ENCODE results near the gene BTBD17.

DNA sequence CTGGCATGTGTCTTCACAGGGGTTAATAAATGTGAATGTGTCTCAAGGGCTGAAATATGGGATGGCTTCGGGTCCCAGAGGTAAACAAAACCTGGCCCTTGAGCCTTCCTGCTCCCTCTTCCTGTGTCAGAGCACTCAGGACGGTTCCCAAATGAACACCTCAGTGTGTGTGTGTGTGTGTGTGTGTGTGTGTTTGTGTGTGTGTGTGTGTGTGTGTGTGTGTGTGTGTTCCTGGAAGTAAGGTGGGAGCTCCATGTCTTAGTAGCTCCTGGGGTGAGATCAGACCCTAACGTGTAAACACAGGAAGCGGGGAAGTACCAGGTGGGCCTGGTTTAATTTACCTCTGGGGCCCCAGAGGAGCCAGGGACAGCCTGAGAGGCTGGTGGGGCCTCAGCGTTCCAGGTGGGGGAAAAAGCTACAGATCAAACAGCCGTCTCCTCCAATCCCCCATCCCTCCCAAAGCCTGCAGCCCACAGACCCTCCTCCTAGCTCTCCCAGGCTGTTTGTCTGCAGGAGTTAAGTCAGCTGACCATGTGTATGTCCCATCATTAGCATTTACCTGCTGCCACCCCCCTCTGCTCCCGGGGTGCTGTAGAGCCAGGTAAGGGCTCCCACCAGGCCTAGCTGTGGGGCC lies 29.5 kb downstream of the BTBD17 start:
- no peak for TF ChIP-seq JUND (IDR thresholded peaks at IDR 0.05)
- TF ChIP-seq POLR2AphosphoS5 (IDR thresholded peaks at IDR 0.05; ENCODE audit: low read depth, low read length), result no peak
- no peak for TF ChIP-seq SIN3A (IDR thresholded peaks at IDR 0.05; ENCODE audit: low read depth)
- TF ChIP-seq EZH2 (IDR thresholded peaks at IDR 0.05), result no peak
- TF ChIP-seq, protein P1, sequence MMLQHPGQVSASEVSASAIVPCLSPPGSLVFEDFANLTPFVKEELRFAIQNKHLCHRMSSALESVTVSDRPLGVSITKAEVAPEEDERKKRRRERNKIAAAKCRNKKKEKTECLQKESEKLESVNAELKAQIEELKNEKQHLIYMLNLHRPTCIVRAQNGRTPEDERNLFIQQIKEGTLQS (IDR thresholded peaks at IDR 0.05), result no peak
- TF ChIP-seq YY1 (IDR thresholded peaks at IDR 0.05; ENCODE audit: extremely low read depth, insufficient replicate concordance, low read depth, low read length), result no peak
- TF ChIP-seq ELF1 (IDR thresholded peaks at IDR 0.05; ENCODE audit: borderline replicate concordance, low read depth), result no peak
- TF ChIP-seq, protein P2, sequence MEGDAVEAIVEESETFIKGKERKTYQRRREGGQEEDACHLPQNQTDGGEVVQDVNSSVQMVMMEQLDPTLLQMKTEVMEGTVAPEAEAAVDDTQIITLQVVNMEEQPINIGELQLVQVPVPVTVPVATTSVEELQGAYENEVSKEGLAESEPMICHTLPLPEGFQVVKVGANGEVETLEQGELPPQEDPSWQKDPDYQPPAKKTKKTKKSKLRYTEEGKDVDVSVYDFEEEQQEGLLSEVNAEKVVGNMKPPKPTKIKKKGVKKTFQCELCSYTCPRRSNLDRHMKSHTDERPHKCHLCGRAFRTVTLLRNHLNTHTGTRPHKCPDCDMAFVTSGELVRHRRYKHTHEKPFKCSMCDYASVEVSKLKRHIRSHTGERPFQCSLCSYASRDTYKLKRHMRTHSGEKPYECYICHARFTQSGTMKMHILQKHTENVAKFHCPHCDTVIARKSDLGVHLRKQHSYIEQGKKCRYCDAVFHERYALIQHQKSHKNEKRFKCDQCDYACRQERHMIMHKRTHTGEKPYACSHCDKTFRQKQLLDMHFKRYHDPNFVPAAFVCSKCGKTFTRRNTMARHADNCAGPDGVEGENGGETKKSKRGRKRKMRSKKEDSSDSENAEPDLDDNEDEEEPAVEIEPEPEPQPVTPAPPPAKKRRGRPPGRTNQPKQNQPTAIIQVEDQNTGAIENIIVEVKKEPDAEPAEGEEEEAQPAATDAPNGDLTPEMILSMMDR (IDR thresholded peaks at IDR 0.05 in 2 of 3, conservative IDR thresholded peaks at IDR 0.05 in 1 of 3; ENCODE audit: borderline replicate concordance in 1 of 3, insufficient read depth in 1 of 3, low read depth in 2 of 3, low read length in 2 of 3), result no peak

Measured in HCT116 (cell line).